ENCODE data around the gene WDR83.
"Not testable (repeated sequence)": the region's sequence is repeated elsewhere in the genome, so short reads cannot be mapped to it uniquely, and the experiment has no call there.

WDR83 gene

GRCh38 chr19:12656899-12657571, 9.6 kb upstream of the WDR83 start:
- DNase-seq, result no peak

DNA sequence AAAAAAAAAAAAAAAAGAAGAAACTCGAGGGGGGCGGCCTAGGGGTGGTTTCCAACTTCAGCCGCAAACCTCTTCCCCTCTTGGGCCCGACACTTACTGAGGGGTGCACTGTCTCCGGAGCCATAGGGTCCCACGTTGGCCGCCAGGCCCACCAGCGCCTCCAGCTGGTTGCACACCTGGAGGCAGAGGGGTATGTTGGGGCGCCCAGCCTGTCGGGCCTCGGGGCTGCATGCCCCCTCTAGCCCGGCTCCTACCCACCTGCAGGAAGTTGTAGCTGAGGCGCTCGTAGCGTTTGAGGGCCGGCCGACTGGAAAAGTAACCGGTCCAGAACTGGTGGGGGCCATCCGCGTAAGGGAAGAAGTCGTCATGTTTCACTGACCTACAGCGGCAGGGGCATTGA, 8.6 kb upstream of the WDR83 start:
- DNase-seq, result no peak

DNA sequence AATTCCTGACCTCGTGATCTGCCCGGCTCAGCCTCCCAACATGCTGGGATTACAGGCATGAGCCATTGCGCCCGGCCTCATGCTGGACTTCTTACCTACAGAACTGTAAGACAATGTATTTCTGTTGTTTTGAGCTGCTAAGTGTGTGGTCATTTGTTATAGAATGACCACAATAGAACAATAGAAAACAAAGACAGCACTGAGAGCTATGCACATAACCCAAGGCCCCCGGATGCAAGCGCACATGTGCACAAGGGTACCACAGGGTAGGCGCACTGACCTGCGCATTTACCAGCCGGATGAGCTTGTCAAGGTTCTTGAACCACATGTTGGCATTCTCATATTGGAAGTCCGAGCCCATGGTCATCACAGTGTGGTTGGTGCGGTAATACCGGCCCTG, 5.6 kb upstream of the WDR83 start:
- no peak for DNase-seq

DNA sequence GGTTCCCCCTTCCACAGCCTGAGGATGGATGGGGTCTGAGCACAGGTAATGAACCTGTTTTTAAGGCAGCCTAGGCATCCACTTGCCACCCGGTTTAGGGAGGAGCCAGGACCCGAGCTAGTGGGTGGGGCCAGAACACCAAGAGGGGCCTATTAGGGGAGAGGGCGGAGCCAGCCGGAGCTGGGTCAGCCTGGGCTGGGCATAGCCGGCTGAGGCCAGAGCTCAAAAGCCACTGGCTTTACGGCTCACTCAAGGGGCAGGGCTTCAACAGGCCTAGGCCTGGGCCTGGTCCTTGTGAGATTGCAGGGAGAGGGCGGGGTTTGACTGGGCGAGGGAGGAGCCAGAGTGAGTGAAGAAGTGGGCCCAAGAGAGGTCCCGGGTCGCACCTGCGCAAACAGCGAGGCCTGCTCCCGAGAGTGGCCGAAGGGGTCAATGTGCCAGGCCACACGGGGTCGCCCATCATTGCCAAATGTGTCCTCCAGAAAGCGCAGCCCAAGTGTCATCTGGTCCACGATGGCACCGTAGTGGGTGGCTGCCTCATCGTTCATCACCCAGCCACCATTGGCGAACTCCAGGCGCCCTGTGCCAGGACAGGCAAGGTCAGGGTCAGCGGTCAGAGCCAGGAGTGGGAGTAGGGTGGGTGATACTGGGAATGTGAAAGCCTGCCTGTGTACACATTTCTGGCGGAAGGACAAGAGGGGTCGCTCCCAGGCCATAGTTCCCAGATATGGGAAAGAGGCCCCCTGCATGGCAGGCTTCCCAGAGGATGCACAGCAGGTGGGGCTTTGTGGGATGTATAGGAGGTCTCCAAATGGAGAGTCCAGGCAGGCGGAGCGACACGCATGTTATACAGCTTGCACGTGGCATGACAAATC, 2.0 kb upstream of the WDR83 start:
- DNase-seq, result no peak

DNA sequence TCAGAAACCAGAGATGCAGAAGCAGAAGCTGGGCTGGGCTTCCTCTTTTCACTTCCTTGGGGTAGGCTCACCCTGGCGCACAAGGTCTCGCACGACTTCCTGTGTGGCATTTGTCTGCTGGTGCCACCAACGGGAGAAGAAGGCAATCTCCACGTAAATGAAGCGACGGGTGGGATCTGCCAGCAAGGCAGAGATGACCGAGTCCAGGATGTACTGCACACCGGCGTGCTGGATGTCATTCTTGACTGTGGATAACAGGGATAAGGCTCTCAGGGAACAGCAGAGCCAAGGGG, 1.4 kb upstream of the WDR83 start:
- DNase-seq, result peak; percentile 52

GRCh38 chr19:12665671-12666264, 839 bp upstream of the WDR83 start:
- DNase-seq, result no peak

DNA sequence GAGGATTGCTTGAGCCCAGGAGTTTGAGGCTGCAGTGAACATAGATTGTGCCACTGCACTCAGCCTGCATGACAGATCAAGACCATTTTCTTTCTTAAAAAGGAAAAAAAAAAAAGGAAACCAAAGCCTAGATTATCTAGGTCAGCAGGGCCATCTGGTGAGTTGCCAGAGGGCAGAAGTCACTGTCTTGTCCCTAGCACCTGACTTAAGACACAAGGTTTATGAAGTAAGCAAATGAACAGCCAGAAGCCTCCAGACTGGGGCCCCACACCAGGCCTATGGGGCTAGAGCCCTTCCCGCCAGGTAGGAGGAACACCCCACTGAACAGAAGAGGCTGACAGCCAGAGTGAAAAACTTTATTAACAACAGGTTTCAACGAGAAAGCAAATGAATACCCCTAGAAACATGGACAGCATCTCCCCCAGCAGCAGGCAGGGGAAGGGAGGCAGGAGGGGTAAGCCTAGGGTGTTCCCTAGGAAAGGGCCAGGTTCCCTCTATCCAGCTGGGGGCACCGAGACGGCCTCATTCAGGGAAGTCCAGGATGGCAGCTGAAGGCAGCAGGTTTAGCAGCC, 1.2 kb downstream of the WDR83 start:
- no peak for DNase-seq

- DNase-seq, result no peak
Measured at GRCh38 chr19:12668346-12668745, 1.7 kb downstream of the WDR83 start.

GRCh38 chr19:12668932-12669269, 2.3 kb downstream of the WDR83 start:
- peak; percentile 71 for DNase-seq

DNA sequence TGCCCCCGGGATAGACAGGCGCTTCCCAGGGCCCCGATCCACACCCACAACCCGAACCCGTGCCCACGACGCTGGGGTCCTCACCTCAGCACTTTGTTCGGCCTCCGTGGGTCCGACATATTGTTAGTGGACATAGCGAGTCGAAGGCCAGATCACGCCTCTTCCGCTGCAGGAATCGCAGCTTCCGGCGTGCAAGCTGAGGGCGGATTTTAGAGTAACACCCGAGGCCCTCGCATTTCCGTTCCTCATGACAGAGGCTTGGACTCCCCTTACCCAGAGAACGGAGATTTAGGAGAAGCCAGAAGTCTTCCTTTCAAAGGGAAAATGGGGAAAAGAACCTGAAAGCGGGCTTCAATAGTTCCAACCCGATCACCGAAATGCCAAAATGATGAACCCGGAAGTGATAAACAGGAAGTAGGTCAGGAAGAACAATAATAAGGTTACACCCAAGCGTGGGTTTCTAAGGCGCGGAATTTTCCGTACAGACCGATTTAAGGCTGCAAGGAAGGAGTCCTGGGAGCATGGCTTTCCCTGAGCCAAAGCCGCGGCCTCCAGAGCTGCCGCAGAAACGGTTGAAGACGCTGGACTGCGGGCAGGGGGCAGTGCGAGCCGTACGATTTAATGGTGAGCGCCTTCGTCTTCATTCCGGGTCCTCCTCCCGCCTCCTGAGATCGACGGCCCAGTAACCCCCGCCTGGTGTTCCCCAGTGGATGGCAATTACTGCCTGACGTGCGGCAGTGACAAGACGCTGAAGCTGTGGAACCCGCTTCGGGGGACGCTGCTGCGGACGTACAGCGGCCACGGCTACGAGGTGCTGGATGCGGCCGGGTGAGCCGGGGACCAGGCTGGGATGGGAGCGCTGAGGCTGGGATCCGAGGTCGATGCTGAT, 2.9 kb downstream of the WDR83 start:
- peak; percentile 70 for DNase-seq

- no peak for DNase-seq
Measured at GRCh38 chr19:12670159-12670928, 3.7 kb downstream of the WDR83 start.

- no peak for DNase-seq
Measured at GRCh38 chr19:12672744-12673143, 6.1 kb downstream of the WDR83 start.

DNA sequence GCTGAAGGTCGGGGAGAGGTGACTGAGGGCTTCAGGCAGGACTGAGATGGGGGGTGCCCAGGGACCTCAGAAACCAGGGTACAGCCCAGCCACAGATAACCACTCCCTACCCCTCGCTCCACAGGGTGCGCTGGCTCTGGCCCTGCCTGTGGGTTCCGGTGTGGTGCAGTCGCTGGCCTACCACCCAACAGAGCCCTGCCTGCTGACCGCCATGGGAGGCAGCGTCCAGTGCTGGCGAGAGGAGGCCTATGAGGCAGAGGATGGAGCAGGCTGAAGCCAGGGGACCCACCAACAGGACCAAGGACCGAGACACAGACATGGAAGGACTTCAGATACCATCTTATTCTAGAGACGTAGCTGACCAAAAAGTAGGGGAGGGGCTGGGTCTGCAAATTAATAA, 8.8 kb downstream of the WDR83 start:
- no peak for DNase-seq

- no peak for DNase-seq
Measured at GRCh38 chr19:12675940-12676339, 9.3 kb downstream of the WDR83 start.

- peak; percentile 86 for DNase-seq
Measured at GRCh38 chr19:12676384-12676792, 9.8 kb downstream of the WDR83 start.

- DNase-seq, result no peak
Measured at GRCh38 chr19:12676928-12677327, 10.3 kb downstream of the WDR83 start.

- DNase-seq, result not testable (repeated sequence)
Measured at GRCh38 chr19:12678039-12678438, 11.4 kb downstream of the WDR83 start.

DNA sequence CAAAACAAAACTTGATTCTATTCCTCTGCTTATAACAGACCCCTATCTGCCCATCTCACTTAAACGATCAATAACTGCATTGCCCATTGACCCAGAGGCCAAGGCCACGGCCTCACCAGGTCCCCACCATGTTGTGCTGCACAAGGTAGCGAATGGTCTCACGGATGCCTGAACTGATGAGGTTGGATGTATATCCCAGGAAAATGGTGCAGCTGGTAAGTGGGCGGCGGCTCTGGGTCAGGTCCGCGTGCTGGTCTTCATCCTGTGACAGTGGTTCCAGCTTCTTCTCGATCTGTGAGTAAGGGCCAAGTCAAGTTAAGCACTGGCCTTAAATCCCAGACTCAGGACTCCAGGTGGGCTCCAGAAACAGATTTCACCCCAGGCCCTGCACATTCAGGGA, 13.4 kb downstream of the WDR83 start:
- DNase-seq, result no peak

DNA sequence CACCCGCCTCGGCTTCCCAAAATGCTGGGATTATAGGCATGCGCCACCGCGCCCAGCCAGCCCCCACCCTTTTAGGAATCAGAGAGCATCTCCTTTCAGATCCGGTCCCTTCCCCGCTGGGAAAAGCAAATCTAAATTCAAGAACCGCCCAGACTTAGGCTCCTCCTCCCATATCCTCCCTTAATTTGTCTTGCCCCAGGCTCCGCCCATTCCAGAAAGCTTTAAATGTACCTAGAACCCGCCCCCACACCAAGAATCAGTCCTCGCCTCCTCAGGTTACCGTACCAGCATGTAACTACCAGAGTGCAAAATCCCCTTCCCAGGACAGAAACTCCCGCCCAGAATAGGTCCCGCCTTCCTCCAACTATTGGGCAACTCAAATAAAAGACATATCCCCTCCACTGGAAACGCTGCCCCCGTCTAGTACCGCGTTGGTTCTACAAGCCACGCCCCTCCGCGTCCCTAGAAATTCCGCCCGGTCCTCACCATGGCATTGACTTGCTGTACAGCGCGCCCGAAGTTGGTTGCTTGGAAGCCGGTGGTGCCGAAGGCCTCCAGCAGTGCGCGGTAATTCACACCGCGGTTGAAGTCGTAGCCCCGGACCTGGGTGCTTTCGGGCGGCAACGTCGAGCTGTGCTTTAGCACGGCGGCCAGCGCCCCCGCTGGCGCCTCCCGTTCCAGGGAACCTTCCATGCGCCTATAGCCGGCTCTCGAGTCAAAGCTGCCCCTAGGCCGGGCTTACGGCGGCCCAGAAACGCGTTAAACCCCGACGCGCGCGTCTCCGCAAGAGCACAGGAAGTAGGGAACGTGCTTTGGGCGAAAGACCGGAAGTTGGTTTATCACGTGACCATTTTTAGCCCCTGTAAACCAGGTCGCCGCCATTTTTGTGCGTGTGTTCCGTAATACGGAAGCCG, 14.7 kb downstream of the WDR83 start, which contains the start of gene DHPS:
TSS of gene DHPS (minus strand) at position 807 of the 914 bp plus-strand sequence. CDS start at position 693, 114 bp downstream.
- peak; percentile 85 for DNase-seq

DNA sequence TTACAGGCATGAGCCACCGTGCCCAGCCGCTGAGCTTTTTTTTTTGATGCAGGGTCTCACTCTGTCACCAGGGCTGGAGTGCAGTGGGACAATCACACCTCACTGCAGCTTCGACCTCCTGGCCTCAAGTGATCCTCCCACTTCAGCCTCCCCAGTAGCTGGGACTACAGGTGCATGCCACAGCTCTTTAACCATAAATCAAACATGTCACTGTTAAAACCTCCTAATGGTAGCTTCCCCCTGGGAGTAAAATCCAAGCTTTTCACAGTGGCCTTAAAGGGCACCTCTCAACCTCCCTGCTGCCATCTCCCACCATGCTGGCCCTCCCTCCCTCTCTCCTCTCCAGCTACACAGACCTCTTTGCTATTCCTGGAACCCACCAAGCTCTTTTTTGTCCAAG, 19.2 kb downstream of the WDR83 start:
- no peak for DNase-seq
